Measurements from ENCODE around the gene GOT1. TPM values are rescaled to one million over a fixed set of nuclear protein-coding genes. Genes with fewer than 3 reads are reported as not detected.

Gene GOT1
- total RNA-seq, 2 experiments from 2014 or later, result 3.5 to 5.7 TPM

DNA sequence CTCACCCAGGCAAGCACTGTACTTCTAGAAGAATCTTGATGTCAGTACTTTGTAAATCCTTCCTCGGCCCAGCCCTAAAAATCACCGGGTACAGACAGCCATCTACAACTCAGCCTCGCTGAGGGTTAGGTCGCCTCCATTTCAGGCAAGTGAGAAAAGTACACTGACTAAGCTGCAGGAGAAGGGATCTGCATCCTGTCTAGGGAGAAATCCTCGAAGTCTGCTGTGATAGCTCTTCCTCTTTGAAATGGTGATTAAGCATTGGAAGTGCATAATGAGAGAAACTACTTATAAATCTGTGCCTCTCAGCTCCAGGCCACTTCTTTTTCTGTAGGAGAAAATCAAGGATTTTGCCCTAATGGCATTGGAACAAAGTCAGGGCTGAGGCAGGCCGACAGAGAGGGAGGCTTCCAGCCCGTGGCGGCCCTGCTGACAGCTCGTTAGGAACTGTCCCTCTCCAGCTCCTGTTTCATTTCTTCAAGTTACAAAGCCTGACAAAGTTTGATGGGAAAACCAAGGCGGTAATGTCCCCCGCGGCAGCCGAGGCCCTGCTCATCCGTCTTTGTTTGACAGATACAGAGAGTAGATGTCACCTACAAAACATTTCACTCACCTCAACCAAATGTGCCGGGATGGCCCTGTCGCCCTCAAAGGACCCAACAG, 14.1 kb upstream of the GOT1 start:
- no peaks in the 10 kb centered on the region for H3K9me3 Mint-ChIP-seq

DNA sequence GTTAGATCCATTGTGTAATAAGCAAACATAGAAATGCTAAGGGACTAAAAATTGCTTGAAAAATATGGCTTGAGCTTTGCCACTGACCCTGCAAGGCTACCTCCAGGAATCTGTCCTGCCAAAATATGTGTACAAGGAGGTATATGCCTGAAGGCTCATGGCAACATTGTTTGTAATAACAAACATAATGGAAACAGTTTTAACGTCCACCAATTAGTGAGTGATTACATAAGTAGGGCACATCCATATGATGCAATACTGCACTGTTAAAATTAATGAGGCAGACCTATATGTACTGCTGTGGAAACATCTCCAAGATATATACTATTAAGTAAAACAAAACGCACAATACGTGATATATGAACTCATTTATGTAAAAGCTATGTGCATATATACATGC, 13.1 kb upstream of the GOT1 start:
- Histone ChIP-seq H3K9me3 (ENCODE audit: control insufficient read depth in 1 of 2, insufficient read depth in 1 of 2, low read length in 2 of 2) (no peaks in the 10 kb centered on the region), H3K4me1 (ENCODE audit: insufficient read depth, low read length) (no peaks in the 10 kb centered on the region), H3K36me3 (ENCODE audit: insufficient read depth, low read length) (no peaks in the 10 kb centered on the region), H3K27me3 (ENCODE audit: control insufficient read depth in 1 of 2, insufficient read depth in 2 of 2, low read length in 2 of 2) (peaks cover 0 to under 1% of the 10 kb centered on the region in 2 experiments), H3K27ac (ENCODE audit: low read depth in 1 of 2, low read length in 2 of 2) (no peak overlapping the region), H3K4me3 (ENCODE audit: low read length) (no peak overlapping the region)
- Mint-ChIP-seq H3K27me3 (peaks cover 5% of the 10 kb centered on the region), H3K4me1 (ENCODE audit: low read depth) (no peaks in the 10 kb centered on the region), H3K9me3 (no peaks in the 10 kb centered on the region), H3K27ac (no peak overlapping the region), H3K36me3 (ENCODE audit: low read depth) (no peaks in the 10 kb centered on the region), H3K4me3 (no peak overlapping the region)
- intact Hi-C loops (cut with DNase I, micrococcal nuclease), result no loop called here
- CTCF ChIA-PET, result no interaction called here
- DNase-seq (no peak), ATAC-seq (ENCODE audit: poor library complexity) (no peak)
- POLR2A ChIA-PET, result no interaction called here
- TF ChIP-seq, protein P1, sequence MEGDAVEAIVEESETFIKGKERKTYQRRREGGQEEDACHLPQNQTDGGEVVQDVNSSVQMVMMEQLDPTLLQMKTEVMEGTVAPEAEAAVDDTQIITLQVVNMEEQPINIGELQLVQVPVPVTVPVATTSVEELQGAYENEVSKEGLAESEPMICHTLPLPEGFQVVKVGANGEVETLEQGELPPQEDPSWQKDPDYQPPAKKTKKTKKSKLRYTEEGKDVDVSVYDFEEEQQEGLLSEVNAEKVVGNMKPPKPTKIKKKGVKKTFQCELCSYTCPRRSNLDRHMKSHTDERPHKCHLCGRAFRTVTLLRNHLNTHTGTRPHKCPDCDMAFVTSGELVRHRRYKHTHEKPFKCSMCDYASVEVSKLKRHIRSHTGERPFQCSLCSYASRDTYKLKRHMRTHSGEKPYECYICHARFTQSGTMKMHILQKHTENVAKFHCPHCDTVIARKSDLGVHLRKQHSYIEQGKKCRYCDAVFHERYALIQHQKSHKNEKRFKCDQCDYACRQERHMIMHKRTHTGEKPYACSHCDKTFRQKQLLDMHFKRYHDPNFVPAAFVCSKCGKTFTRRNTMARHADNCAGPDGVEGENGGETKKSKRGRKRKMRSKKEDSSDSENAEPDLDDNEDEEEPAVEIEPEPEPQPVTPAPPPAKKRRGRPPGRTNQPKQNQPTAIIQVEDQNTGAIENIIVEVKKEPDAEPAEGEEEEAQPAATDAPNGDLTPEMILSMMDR (IDR thresholded peaks at IDR 0.05), result no peak

More for the DNA sequence above, 14.1 kb upstream of the GOT1 start:
- no peak overlapping the region for H3K27ac Mint-ChIP-seq
- ChIA-PET POLR2A (no interaction called here), CTCF (interaction anchor here (1.4 kb wide), 1 partner anchor 9 kb away, joined by 3 read pairs; no protein-coding TSS in a partner anchor)
- no peak overlapping the region for H3K4me3 Mint-ChIP-seq
- Histone ChIP-seq H3K36me3 (ENCODE audit: insufficient read depth, low read length) (no peaks in the 10 kb centered on the region), H3K9me3 (ENCODE audit: control insufficient read depth in 1 of 2, insufficient read depth in 1 of 2, low read length in 2 of 2) (no peaks in the 10 kb centered on the region), H3K4me3 (ENCODE audit: low read length) (no peak overlapping the region), H3K4me1 (ENCODE audit: insufficient read depth, low read length) (no peaks in the 10 kb centered on the region), H3K27me3 (ENCODE audit: control insufficient read depth in 1 of 2, insufficient read depth in 2 of 2, low read length in 2 of 2) (peaks cover 0 to 6% of the 10 kb centered on the region in 2 experiments), H3K27ac (ENCODE audit: low read depth in 1 of 2, low read length in 2 of 2) (no peak overlapping the region)
- H3K36me3 Mint-ChIP-seq (ENCODE audit: low read depth), result no peaks in the 10 kb centered on the region
- TF ChIP-seq, protein P1 (IDR thresholded peaks at IDR 0.05), result no peak
- intact Hi-C loops (cut with DNase I, micrococcal nuclease), result no loop called here
- ATAC-seq (ENCODE audit: poor library complexity) (no peak), DNase-seq (no peak)
- no peaks in the 10 kb centered on the region for H3K4me1 Mint-ChIP-seq (ENCODE audit: low read depth)
- peaks cover 15% of the 10 kb centered on the region for H3K27me3 Mint-ChIP-seq

- ChIA-PET POLR2A (no interaction called here), CTCF (no interaction called here)
- H3K27ac ChIP-seq (ENCODE audit: low read depth in 1 of 2, low read length in 2 of 2), result no peak overlapping the region
- H3K4me1 ChIP-seq (ENCODE audit: insufficient read depth, low read length), result no peaks in the 10 kb centered on the region
- no peak for ATAC-seq (ENCODE audit: poor library complexity)
- no peaks in the 10 kb centered on the region for H3K9me3 ChIP-seq (ENCODE audit: control insufficient read depth in 1 of 2, insufficient read depth in 1 of 2, low read length in 2 of 2)
- DNase-seq, result no peak
- peaks cover 2% of the 10 kb centered on the region for H3K27me3 Mint-ChIP-seq
- H3K9me3 Mint-ChIP-seq, result no peaks in the 10 kb centered on the region
- TF ChIP-seq, protein P1 (IDR thresholded peaks at IDR 0.05), result no peak
- H3K36me3 Mint-ChIP-seq (ENCODE audit: low read depth), result no peaks in the 10 kb centered on the region
- intact Hi-C loops (cut with DNase I, micrococcal nuclease), result no loop called here
- H3K27ac Mint-ChIP-seq, result no peak overlapping the region
- no peaks in the 10 kb centered on the region for H3K36me3 ChIP-seq (ENCODE audit: insufficient read depth, low read length)
- no peaks in the 10 kb centered on the region for H3K27me3 ChIP-seq (ENCODE audit: control insufficient read depth in 1 of 2, insufficient read depth in 2 of 2, low read length in 2 of 2)
- H3K4me3 Mint-ChIP-seq, result no peak overlapping the region
- no peaks in the 10 kb centered on the region for H3K4me1 Mint-ChIP-seq (ENCODE audit: low read depth)
- H3K4me3 ChIP-seq (ENCODE audit: low read length), result no peak overlapping the region
Measured at GRCh38 chr10:99442394-99442793, 12.0 kb upstream of the GOT1 start.
